HG03025 (cell line): ENCODE results near the gene S100A6.

ENCODE experiments used
- ATAC-seq: cut with Tn5 transposase; IDR thresholded peaks from one replicate; pipeline ENCODE4 v1.9.1; 2021; ENCODE audit warnings: mild to moderate bottlenecking, moderate library complexity; ENCODE audit not compliant: unreplicated experiment, low FRiP score

The S100A6 gene

DNA sequence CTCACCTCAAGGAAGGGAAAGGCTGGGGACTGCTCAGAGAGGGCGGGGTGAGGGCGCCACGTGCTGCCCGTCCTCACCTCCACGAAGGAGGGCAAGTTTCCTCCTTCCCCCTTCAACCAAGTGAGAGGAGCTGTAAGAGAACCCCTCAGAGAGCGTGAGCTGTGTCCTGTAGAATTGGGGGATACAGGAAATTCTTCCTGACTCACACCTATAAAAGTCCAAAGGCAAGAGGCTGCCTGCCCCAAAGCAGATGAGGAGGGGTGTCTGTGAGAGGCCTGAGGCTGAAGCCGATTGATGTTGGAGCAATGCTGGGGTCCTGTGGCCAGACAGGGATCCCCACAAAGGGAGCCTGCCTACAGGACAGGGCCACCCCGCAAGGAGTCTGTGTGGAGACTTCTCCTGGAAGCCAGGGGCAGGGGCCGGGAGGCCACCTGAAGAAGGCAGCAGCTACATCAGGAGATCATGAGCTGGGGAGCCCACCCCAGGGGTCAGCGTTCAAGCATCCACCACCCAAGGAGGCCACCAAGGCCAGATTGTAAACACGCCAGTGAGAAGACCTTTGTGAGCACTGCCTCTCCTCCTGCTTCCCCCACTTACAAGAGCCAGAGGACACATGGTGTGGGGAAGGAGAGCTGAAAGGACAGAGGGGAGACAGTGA lies 27.7 kb downstream of the S100A6 start:
- ATAC-seq = no peak

DNA sequence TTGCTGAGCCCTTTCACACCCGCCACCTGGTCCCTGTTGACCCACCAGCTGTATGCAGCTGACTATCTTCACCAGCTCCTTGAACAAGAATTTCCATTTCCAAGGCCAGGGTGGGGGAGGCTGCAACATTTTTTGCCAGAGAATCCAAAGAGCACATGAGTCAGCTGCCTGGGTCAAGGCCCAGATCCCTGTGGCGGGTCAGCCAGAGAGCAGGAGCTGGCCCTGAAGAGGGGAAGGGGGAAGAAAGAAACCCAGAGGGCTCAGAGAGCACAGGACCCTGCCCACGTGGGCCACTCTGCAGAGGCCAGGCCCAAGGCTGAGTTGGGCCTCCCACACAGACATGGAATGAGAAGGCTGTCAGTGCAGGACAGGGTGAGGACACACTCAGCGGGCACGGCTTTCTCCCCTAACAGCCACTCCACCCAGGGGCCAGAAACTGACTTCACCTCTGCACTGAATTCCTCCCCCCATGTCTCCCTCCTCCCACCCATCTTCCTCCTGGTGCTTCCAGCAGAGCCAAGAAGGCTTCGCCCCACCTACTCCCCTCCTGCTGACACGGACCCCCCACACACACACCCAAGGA lies 28.9 kb downstream of the S100A6 start:
- ATAC-seq = no peak

DNA sequence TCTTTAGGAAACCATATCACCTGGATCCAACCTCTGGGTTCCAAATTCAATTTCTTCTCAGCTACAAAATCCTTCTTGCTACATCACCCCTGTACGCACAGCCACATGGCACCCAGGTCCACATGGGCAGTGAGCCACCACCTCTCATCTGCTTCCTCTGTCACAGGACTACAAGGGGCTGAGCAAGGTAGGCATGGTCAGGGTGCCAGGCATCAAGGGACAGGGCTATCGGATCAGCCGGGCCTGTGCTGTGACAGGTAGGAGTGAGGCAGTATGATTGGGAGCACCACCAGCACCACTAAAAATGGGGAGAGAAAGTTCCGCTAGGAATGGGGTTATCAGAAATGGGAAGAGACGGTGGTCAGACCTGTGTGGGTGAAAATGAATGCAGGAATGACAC lies 29.4 kb downstream of the S100A6 start:
- no peak for ATAC-seq

DNA sequence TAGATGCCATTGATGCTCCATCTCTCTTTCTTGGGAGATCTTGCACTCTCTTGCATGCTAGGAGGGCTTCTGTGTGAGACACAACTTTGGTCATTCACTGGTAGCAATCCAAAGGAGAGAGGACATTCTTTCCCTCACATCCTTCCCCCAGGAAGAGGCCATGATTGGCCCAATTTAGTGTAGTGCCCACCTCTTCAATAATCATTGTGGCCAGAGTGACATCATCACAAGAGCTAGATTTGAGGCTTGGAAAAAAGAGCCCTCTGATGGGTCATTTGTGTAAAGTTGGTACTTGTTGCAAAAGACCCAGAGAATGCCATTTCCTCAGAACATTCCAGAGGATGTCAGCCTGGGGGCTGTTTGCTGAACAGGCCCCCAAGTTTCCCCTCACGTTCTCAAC lies 30.2 kb downstream of the S100A6 start:
- no peak for ATAC-seq

DNA sequence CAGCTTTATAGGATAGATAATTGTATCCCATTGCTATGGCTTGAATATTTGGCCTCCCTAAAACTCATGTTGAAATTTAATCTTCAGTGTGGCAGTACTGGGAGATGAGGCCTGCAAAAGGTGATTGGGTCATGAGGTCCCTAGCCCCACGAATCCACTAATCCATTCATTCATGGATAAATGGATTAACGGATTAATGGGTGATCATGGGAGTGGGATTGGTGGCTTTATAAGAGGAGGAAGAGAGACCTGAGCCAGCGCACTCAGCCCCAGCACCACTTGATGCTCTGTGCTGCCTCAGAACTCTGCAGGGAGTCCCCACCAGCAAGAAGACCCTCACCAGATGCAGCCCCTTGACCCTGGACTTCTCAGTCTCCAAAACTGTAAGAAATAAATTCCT lies 32.0 kb downstream of the S100A6 start:
- ATAC-seq = no peak

DNA sequence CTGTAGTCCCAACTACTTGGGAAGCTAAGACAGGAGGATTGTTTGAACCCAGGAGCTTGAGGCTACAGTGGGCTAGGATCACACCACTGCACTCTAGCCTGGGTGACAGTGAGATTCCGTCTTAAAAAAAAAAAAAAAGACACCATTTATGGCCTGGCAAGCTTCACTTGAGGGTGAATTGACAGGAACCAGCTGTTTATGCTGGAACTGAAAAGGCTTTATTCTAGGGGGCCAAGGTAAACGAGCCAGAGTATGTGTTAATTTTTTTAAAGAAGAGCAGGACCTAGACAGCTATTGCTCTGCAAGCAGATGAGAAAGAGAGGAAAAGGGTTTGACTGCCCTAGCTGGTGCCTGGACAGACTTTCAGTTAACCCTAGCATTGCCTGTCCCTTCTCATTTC lies 37.0 kb downstream of the S100A6 start:
- no peak for ATAC-seq

DNA sequence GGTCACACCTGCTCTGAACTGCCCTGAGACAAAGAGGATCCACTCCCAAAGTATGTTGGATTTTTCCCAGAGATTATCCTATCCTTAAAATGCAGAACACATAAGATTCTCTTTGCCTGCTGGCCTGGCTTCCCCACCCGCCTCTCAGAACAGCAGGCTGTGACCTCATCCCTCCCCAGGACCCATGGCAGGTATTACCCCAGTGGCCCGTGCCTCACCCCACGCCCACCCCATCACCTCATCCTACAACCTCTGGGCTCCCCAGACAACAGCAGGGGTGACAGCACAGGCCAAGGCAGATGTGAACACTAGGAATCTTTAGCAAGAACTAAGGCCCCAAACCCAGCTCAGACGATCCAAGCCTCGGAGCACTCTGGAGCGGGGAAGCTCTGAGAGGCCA lies 40.3 kb downstream of the S100A6 start:
- ATAC-seq = no peak

DNA sequence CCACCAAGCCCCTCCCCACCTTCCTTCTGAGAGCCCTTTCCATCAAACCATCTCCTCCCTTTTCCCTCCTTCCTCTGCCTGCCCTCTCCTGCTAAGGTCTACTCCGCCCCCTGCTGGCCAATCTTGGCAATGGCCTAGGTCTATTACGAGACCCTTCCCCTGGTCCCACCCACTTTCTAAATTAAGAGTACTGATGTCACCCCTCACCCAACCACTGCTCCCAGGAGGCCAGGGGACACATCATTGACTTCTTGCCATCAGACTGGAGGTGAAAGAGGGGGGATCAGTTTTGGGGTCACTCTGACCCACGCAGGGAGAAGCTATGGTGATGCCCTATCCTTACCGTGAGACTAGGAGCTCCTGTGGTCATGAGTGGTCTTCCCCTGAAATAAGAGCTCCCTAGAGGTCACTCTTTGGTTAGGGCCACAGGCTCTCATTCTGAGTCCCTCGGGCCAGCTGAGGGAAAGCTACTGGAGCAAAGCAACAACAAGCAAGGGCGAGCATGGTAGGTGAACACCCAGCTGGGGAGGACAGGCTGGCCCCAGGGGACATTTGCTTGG lies 40.7 kb downstream of the S100A6 start:
- ATAC-seq = no peak

DNA sequence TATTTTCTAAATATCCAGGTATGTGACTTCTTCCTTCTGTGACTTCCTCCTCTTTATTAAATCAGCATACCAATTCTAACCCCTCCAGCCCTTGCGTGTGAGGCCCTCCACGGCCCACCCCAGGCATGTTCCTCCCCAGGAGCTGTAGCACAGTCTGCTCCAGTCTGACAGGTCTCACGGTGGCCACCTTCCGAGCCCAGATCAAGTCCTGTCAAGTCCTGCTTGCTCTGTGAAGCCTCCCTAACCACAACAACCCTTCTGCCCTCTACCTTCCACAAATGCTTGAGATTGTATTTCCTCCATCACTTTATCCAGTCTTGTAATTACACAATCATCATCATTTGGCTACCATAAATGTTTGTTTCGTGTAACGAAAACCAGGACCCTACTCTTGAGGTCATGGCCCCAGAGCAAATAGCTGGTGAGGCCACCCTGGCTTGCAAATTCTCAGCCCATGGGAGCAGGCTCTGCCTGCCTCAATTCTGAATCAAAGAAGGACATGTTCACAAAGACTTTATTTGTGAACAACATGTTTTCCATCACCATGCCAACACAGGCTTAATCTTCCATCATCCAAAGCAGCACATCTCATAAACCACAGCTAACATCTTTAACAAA lies 42.3 kb downstream of the S100A6 start:
- no peak for ATAC-seq

DNA sequence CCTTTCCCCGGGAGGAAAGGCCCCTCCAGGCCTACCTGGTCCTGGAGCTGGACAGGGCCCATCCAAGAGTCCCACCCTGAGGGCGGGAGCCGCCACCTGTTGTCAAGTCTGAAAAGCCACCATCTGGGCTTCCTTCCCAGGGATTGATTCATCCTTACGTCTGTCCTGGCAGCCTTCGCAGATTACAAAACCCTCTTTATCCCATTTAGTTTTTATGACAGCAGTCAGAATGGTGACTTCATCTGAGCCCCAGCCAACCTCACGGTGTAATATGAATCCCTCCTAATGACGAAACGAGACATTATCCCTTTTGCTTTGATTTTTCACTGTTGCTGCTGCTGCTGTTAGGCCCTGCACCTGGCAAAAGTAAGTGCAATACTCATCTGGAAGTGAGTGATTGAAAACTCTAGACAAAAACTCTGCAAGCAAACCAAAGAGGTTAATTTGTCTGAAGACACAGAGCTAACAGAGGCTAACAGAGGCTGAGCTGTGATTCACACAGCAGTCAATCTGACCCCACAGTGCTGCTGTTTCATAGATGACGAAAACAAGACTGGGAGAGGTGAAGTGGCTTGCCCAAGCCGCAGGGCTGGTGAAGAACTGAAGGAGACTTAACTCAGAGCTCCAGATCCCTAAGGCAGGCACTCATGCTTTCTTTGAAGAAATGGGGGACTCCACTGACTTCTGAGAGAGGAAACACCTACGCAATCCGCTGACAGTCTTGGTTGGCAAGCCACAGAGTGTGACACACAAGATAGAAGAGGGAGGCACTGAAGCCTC lies 45.3 kb downstream of the S100A6 start:
- no peak for ATAC-seq

DNA sequence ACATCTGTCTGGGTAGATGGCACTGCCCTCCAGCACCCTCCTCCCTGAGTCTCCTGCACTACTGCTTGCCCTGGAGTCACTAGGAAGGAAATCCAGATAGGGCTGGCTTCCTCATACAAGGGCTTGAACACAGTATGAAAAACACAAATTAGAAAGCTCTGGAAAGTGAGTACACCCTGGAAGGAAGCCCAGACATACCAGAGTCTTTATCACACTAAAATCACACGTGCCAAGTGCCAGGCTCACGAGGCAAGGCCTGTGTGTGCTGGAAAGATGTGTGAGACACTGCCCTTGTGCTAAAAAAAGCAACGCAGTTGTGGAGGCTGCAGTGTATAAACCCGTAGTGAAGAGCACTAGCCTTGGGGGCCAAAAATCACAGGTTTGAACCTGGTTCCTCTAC lies 47.1 kb downstream of the S100A6 start:
- ATAC-seq = no peak

DNA sequence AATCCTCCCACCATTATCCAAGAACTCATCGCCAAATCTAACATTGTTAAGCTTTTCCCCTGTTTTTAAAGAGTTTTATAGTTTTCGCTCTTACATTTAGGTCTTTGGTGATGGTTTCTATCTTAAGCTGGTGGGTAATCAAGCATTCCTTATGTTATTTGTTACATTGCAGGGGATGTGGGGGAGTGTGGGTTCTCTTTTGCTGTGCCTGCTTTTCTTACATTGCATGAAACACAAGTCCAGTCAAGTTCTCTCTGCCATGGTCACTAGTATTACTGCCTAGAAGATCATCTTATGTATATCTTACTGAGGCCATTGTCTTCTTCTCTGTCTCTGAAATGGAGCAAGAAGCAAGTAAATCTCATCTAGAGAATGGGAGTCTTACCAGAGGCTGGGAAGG lies 48.1 kb downstream of the S100A6 start:
- ATAC-seq = no peak

DNA sequence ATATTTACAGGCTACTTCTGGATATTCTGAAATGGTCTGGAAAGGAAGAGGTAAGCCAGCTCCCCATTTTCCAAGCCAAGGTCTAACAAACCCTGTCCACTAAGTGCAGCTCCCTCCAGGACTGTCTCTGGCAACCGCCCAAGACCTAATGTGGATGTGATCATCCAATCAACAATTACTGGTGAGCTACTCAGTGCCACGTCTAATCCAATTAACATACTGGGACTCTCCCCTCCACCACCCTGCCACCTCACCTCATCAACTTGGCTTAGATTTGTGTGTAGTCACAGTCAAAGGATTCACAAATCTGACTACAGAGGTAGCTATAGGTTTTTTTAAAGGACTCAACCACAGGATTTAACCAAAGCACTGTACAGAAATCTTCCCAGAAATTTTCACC lies 49.9 kb downstream of the S100A6 start:
- ATAC-seq = no peak
